Common myeloid progenitor, CD34-positive (primary cell): Measurements from ENCODE around the gene SCAPER.

Experiments
- CTCF ChIA-PET: fragments of 350-600 bp; sonication (Branson Sonifier 250); formaldehyde crosslinking; loops from one replicate; lab custom pipeline; 2021; ENCODE audit warnings: antibody characterized with exemption; lab: Charles Lee
- POLR2A ChIA-PET: fragments of 350-600 bp; sonication (Branson Sonifier 250); formaldehyde crosslinking; loops from one replicate; lab custom pipeline; 2021; ENCODE audit warnings: antibody characterized with exemption; lab: Charles Lee
- DNase-seq, 3 donors: peaks; one replicate each; pipeline versions ENCODE4 v3.0.0 to v3.0.0-alpha.2; 2013
- H3K27ac ChIP-seq, 2 experiments: 1 replicate in 1 of 2; 2 replicates in 1 of 2; pipeline ENCODE4 v1.7.0; 2013; ENCODE audit warnings: inconsistent platforms in 2 of 2, low read length in 2 of 2, mild to moderate bottlenecking in 2 of 2, low read depth in 1 of 2, moderate library complexity in 1 of 2; ENCODE audit not compliant: severe bottlenecking in 2 of 2, insufficient read depth in 1 of 2, poor library complexity in 1 of 2
- H3K27me3 ChIP-seq, 5 experiments: replicated peaks in 2 of 5; 1 replicate in 3 of 5; 2 replicates in 2 of 5; pipeline versions ENCODE4 v1.6.1 to v1.7.0; 2013; ENCODE audit warnings: low read length in 4 of 5, mild to moderate bottlenecking in 2 of 5, moderate library complexity in 2 of 5, inconsistent platforms in 1 of 5; ENCODE audit not compliant: insufficient read depth in 5 of 5, control insufficient read depth in 4 of 5
- H3K36me3 ChIP-seq, 4 experiments: 1 replicate in 2 of 4; 2 replicates in 2 of 4; pipeline versions ENCODE4 v1.6.1 to v1.7.0; 2013; ENCODE audit warnings: low read length in 3 of 4, control low read depth in 1 of 4, mild to moderate bottlenecking in 1 of 4; ENCODE audit not compliant: control insufficient read depth in 4 of 4, insufficient read depth in 4 of 4
- H3K4me1 ChIP-seq, 4 experiments: 1 replicate in 3 of 4; 2 replicates in 1 of 4; pipeline versions ENCODE4 v1.6.1 to v1.7.1; 2013; ENCODE audit warnings: low read length in 3 of 4, mild to moderate bottlenecking in 3 of 4, control low read depth in 1 of 4, inconsistent platforms in 1 of 4, moderate library complexity in 1 of 4; ENCODE audit not compliant: control insufficient read depth in 4 of 4, insufficient read depth in 4 of 4; ENCODE audit errors: control extremely low read depth in 1 of 4
- H3K4me3 ChIP-seq, 7 experiments: 1 replicate in 4 of 7; 2 replicates in 3 of 7; pipeline versions ENCODE4 v1.5.1 to v1.7.0; 2013; ENCODE audit warnings: mild to moderate bottlenecking in 7 of 7, low read length in 6 of 7, moderate library complexity in 6 of 7, inconsistent platforms in 2 of 7, low read depth in 2 of 7, control low read depth in 1 of 7; ENCODE audit not compliant: insufficient read depth in 4 of 7, control insufficient read depth in 1 of 7; ENCODE audit errors: extremely low read depth in 1 of 7
- H3K9me3 ChIP-seq, 5 experiments: 1 replicate in 4 of 5; 2 replicates in 1 of 5; pipeline versions ENCODE4 v1.6.1 to v1.7.1; 2013; ENCODE audit warnings: low read length in 4 of 5, mild to moderate bottlenecking in 2 of 5, inconsistent platforms in 1 of 5, low read depth in 1 of 5, moderate library complexity in 1 of 5; ENCODE audit not compliant: control insufficient read depth in 4 of 5, insufficient read depth in 2 of 5; ENCODE audit errors: control extremely low read depth in 1 of 5
- WGBS: methylation state at CpG from one replicate; pipeline ENCODE4 v1.1.5; 2013; ENCODE audit not compliant: insufficient coverage; 5-methylcytosine and 5-hydroxymethylcytosine counted together

The SCAPER gene

DNA sequence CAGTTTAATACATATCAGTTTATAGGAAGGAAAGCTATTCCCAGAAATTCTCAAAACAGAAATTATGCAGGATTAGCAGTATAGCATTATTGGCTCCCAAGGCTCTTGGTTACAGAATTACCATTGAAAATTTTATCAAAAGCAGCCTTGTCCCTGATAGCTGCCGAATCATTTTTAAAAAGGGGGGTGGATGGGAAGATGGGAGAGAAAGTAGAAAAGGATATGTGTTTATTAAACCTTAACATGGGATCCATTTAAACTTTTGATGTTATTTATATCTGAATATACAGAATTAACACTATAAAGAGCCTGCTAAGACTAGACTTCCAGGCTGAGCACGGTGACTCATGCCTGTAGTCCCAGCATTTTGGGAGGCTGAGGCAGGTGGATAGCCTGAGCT lies 37.2 kb upstream of the SCAPER start:
- Histone ChIP-seq H3K9me3 (no peaks in the 10 kb centered on the region), H3K27me3 (no peaks in the 10 kb centered on the region), H3K4me3 (no peak overlapping the region), H3K27ac (no peak overlapping the region), H3K4me1 (peaks cover 0 to 7% (median 1%) of the 10 kb centered on the region in 4 experiments), H3K36me3 (peaks cover 8 to 29% (median 19%) of the 10 kb centered on the region in 4 experiments)
- ChIA-PET CTCF (interaction anchor here (0.8 to 2.1 kb wide), 8 partner anchors 8 to 554 kb away, joined by 3 to 11 read pairs (median 4); no protein-coding TSS in a partner anchor), POLR2A (interaction anchor here (0.5 kb wide), 1 partner anchor 34 kb away, joined by 3 read pairs; no protein-coding TSS in a partner anchor)
- no peak for DNase-seq
- WGBS: no CpG with 5 or more reads among the region's 2 CpGs

DNA sequence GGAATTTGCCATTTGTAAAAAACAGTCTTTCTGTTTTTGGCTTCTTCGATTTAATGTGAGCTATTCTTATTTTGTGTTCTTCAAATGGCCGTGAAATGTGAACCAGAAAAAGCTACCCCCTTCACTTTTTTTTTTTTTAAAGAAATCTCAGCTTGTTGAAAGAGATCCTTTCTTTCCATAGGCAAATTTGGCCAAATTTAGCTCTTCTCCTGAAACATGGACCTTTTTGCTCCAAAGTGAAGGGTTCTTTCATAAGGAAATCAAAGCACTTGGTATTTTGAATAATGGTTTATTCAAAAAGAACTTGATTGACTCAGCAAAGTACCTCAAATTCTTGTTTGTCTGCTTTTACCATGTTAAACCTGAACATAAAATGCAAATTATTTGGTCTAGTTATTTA lies 36.5 kb upstream of the SCAPER start:
- no peak overlapping the region for H3K4me3 ChIP-seq
- H3K36me3 ChIP-seq: peaks cover 8 to 28% (median 21%) of the 10 kb centered on the region in 4 experiments
- ChIA-PET CTCF (interaction anchor here (0.9 to 2.1 kb wide), 12 partner anchors 9 to 555 kb away, joined by 3 to 11 read pairs (median 4); partner anchors contain the start of gene RCN2), POLR2A (interaction anchor here (0.5 to 0.9 kb wide), 2 partner anchors 11 to 35 kb away, joined by 3 read pairs; no protein-coding TSS in a partner anchor)
- no peaks in the 10 kb centered on the region for H3K4me1 ChIP-seq
- no peak for DNase-seq
- no peak overlapping the region for H3K27ac ChIP-seq
- no peaks in the 10 kb centered on the region for H3K27me3 ChIP-seq
- WGBS: 80% methylated on average over 1 of the region's 2 CpGs
- no peaks in the 10 kb centered on the region for H3K9me3 ChIP-seq

GRCh38 chr15:76939715-76940114 lies 34.6 kb upstream of the SCAPER start:
- H3K9me3 ChIP-seq: no peaks in the 10 kb centered on the region
- no peak overlapping the region for H3K4me3 ChIP-seq
- POLR2A ChIA-PET: interaction anchor here (0.6 kb wide), 1 partner anchor 90 kb away, joined by 3 read pairs; no protein-coding TSS in a partner anchor
- H3K27me3 ChIP-seq: no peaks in the 10 kb centered on the region
- H3K27ac ChIP-seq: no peak overlapping the region
- CTCF ChIA-PET: interaction anchor here (0.7 kb wide), 1 partner anchor 111 kb away, joined by 4 read pairs; no protein-coding TSS in a partner anchor
- WGBS: no CpG with 5 or more reads among the region's 1 CpG
- no peaks in the 10 kb centered on the region for H3K4me1 ChIP-seq
- peaks cover 14 to 35% (median 23%) of the 10 kb centered on the region in 4 experiments for H3K36me3 ChIP-seq
- DNase-seq: peak in 1 of 3 donors; percentile 9

GRCh38 chr15:76938752-76939151 lies 33.6 kb upstream of the SCAPER start:
- Histone ChIP-seq H3K4me1 (no peaks in the 10 kb centered on the region), H3K36me3 (peaks cover 11 to 33% (median 21%) of the 10 kb centered on the region in 4 experiments), H3K27me3 (no peaks in the 10 kb centered on the region), H3K27ac (no peak overlapping the region), H3K9me3 (no peaks in the 10 kb centered on the region), H3K4me3 (no peak overlapping the region)
- POLR2A ChIA-PET: no interaction called here
- 100% methylated on average over 3 of the region's 5 CpGs for WGBS
- CTCF ChIA-PET: no interaction called here
- DNase-seq: no peak

DNA sequence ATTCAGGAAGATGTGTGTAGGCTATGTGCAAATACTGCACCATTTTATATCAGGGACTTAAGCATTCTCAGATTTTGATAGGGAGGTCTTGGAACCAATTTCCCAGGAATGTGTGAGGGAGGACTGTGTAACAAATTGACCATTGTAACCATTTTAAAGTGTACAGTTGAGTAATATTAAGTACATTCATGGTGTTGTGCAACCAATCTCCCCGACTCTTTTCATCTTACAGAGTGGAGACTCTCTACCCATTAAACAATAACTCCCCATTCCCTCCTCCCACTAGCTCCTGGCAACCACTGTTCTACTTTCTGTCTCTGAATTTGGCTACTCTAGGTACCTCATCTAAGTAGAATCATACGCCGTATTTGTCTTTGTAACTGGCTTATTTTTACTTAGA lies 31.5 kb upstream of the SCAPER start:
- H3K27ac ChIP-seq: no peak overlapping the region
- ChIA-PET CTCF (no interaction called here), POLR2A (no interaction called here)
- 100% methylated on average over 1 of the region's 3 CpGs for WGBS
- H3K4me1 ChIP-seq: peaks cover 0 to 10% (median 5%) of the 10 kb centered on the region in 4 experiments
- no peaks in the 10 kb centered on the region for H3K27me3 ChIP-seq
- H3K9me3 ChIP-seq: no peaks in the 10 kb centered on the region
- DNase-seq: no peak
- peaks cover 6 to 38% (median 24%) of the 10 kb centered on the region in 4 experiments for H3K36me3 ChIP-seq
- H3K4me3 ChIP-seq: no peak overlapping the region

DNA sequence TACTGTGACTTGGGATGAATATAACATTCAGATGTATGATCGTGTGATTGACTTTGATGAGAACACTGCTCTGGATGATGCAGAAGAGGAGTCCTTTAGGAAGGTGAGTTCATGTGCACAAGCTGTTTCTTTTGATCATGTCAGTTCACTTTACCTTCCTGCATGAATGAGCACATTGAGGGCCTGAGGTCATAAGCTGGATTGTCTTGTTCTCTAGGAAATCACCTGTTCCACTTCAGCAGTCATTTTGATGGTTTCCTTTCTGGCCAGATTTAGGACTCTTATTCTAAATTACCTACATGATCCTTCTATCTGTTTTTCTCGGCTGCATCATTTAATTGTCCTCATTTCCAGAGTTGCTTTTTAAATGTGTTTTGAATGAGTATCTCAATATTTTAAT lies 30.5 kb upstream of the SCAPER start:
- DNase-seq: peak in 2 of 3 donors; percentile 6 to 22
- Histone ChIP-seq H3K27me3 (no peaks in the 10 kb centered on the region), H3K9me3 (no peaks in the 10 kb centered on the region), H3K27ac (no peak overlapping the region), H3K36me3 (peaks cover 6 to 38% (median 24%) of the 10 kb centered on the region in 4 experiments), H3K4me1 (peaks cover 3 to 16% (median 10%) of the 10 kb centered on the region in 4 experiments), H3K4me3 (no peak overlapping the region)
- POLR2A ChIA-PET: no interaction called here
- CTCF ChIA-PET: interaction anchor here (0.6 to 1.6 kb wide), 5 partner anchors 12 to 561 kb away, joined by 3 to 4 read pairs (median 3); no protein-coding TSS in a partner anchor
- WGBS: 85% methylated on average over 1 of the region's 2 CpGs
